SH-SY5Y (cell line): Measurements from ENCODE around the gene ENAM.

Experiments used
- GATA2 ChIP-seq: IDR thresholded peaks from 2 replicates; pipeline ENCODE4 v1.6.1; 2011; ENCODE audit warnings: mild to moderate bottlenecking, low read depth, low read length
- GATA3 ChIP-seq: IDR thresholded peaks from 2 replicates; pipeline ENCODE4 v1.6.1; 2011; ENCODE audit warnings: low read depth, mild to moderate bottlenecking, low read length, moderate library complexity

GRCh38 chr4:70657326-70657725 lies 28.8 kb downstream of the ENAM start:
- no peak for TF ChIP-seq GATA2
- TF ChIP-seq GATA3, result no peak
